Keratinocyte (primary cell): ENCODE results near the gene RBM38. TPM values are rescaled to one million over a fixed set of nuclear protein-coding genes. Genes with fewer than 3 reads are reported as not detected.

Experiments
- DNase-seq: peaks from one replicate; pipeline ENCODE4 v3.0.0-alpha.2; 2011; ENCODE audit warnings: low read depth, missing footprints, low spot score
- FAIRE-seq: peaks from 2 replicates; lab custom pipeline; 2011; peaks lifted over from hg19 to GRCh38; lab: Jason Lieb, UNC
- H2AFZ ChIP-seq: 2 replicates; pipeline ENCODE4 v1.6.0; 2012; ENCODE audit warnings: low read length, control low read depth, inconsistent platforms; ENCODE audit not compliant: control insufficient read depth
- H3K27ac ChIP-seq: 2 replicates; pipeline ENCODE4 v1.5.1; 2011; ENCODE audit warnings: low read length; ENCODE audit not compliant: control insufficient read depth, insufficient read depth
- H3K27me3 ChIP-seq: 3 replicates; pipeline ENCODE4 v1.6.0; 2011; ENCODE audit warnings: low read length; ENCODE audit not compliant: control insufficient read depth, insufficient read depth; ENCODE audit errors: extremely low read depth
- H3K36me3 ChIP-seq, 2 experiments: 2 replicates in 1 of 2; 3 replicates in 1 of 2; pipeline ENCODE4 v1.5.1; 2011; ENCODE audit warnings: low read length in 2 of 2, mild to moderate bottlenecking in 1 of 2; ENCODE audit not compliant: control insufficient read depth in 2 of 2, insufficient read depth in 2 of 2; ENCODE audit errors: extremely low read depth in 1 of 2
- H3K4me1 ChIP-seq: 3 replicates; pipeline ENCODE4 v1.5.1; 2011; ENCODE audit warnings: low read length; ENCODE audit not compliant: control insufficient read depth, insufficient read depth; ENCODE audit errors: extremely low read depth
- H3K4me2 ChIP-seq: 3 replicates; pipeline ENCODE4 v1.6.0; 2011; ENCODE audit warnings: low read depth, low read length; ENCODE audit not compliant: control insufficient read depth, insufficient read depth; ENCODE audit errors: extremely low read depth
- H3K4me3 ChIP-seq, 3 experiments: fragments of 200-600 bp in 1 of 3; sonication (generic) in 1 of 3; 2 replicates in 2 of 3; 3 replicates in 1 of 3; pipeline ENCODE4 v1.5.1; 2011 to 2016; ENCODE audit warnings: low read length in 3 of 3, mild to moderate bottlenecking in 3 of 3, control low read depth in 2 of 3, inconsistent platforms in 1 of 3, low read depth in 1 of 3, mixed read lengths in 1 of 3, mixed run types in 1 of 3, moderate library complexity in 1 of 3; ENCODE audit not compliant: control insufficient read depth in 2 of 3, insufficient read depth in 2 of 3; ENCODE audit errors: extremely low read depth in 1 of 3
- H3K79me2 ChIP-seq: 2 replicates; pipeline ENCODE4 v1.6.0; 2012; ENCODE audit warnings: low read length; ENCODE audit not compliant: control insufficient read depth, insufficient read depth
- H3K9ac ChIP-seq: 3 replicates; pipeline ENCODE4 v1.6.0; 2011; ENCODE audit warnings: low read length; ENCODE audit not compliant: control insufficient read depth, insufficient read depth; ENCODE audit errors: extremely low read depth
- H3K9me1 ChIP-seq: 3 replicates; pipeline ENCODE4 v1.6.0; 2011; ENCODE audit warnings: low read length; ENCODE audit not compliant: control insufficient read depth, insufficient read depth; ENCODE audit errors: extremely low read depth
- H3K9me3 ChIP-seq: 2 replicates; pipeline ENCODE4 v1.5.1; 2012; ENCODE audit warnings: low read depth, low read length; ENCODE audit not compliant: control insufficient read depth
- H4K20me1 ChIP-seq: 3 replicates; pipeline ENCODE4 v1.6.0; 2011; ENCODE audit warnings: low read length; ENCODE audit not compliant: control insufficient read depth, insufficient read depth; ENCODE audit errors: extremely low read depth
- EZH2 ChIP-seq: IDR thresholded peaks from one replicate; pipeline ENCODE4 v1.6.1; 2012; ENCODE audit warnings: inconsistent platforms, mild to moderate bottlenecking, low read length, moderate library complexity
- dilution Hi-C: fragments of 300-500 bp; cut with MboI; formaldehyde crosslinking; loops from one replicate; pipeline ENCODE4 v1.7.0; 2020; ENCODE audit warnings: low sequenced_read_pairs; ENCODE audit not compliant: extremely low pct_ligation_motif_present
- polyA plus RNA-seq, 5 experiments: library from polyadenylated mRNA; depleted of rRNA in 3 of 5; stranded (reverse) in 3 of 5; stranded (forward) in 1 of 5; unstranded in 1 of 5; fragments of >200 nt; gene quantifications; 1 replicate in 1 of 5; 2 replicates in 3 of 5; 3 replicates in 1 of 5; pipeline versions ENCODE4 v1.2.1 to v1.2.3, GENCODE V29; 2011 to 2012; ENCODE audit warnings: missing spikeins in 2 of 5, low read depth in 1 of 5, low replicate concordance in 1 of 5
- TF ChIP-seq, protein P1 (sequence below), 3 experiments: IDR thresholded peaks in 1 of 3; conservative IDR thresholded peaks in 1 of 3; optimal IDR thresholded peaks in 1 of 3; 2 replicates in 2 of 3; 3 replicates in 1 of 3; pipeline versions ENCODE3 to v1.5.1; 2011; ENCODE audit warnings: low read length in 3 of 3, mild to moderate bottlenecking in 3 of 3, moderate library complexity in 2 of 3, control low read depth in 1 of 3, inconsistent platforms in 1 of 3; ENCODE audit not compliant: insufficient read depth in 2 of 3; ENCODE audit errors: extremely low read depth in 1 of 3

The RBM38 gene
- polyA plus RNA-seq, 1 donor (not counting 4 experiments of a cell fraction or from before 2014, with no cell fraction given) = 5.1 TPM

DNA sequence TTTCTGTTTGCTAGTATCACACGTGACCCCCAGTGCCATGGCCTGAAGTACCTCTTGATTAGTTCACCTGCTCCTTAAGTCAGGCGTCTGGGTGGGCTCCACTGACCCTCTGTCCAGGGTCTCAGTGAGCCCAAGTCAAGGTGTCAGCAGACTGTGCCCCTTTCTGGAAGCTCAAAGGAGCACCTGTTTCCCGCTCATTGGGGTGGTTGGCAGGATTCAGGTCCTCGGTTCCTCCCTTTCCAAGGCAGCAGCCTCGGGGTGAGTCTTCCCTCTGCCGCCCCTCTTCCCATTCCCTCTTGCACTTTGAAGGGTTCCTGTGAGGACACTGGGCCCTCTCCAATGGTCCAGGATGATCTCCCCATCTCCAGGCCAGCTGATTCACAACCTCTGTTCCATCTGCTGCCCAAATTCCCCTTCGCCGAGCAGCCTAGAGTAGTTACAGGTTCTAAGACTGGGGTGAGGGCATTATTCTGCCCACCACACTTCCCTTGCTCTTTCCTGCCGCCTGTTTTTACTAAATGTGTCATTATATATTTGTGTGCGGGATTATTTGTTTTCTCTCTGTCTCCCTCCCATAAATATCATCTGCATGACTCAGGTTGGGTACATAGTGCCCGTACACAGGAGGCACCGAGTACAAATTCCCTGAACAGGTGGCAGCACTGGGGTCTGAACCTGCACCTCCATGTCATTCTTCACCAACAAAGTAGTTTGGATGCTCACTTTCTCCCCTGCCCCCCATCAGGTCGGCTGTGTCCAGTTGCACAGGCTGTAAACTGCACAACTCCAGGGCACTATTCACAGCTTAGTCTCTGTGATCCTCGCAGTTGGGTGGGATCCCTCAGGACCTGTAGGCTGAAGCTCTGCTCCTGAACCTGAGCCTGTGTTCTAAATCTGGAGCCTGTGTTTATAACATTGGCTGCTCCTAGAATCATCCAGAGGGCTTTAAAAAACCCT, 58.5 kb downstream of the RBM38 start:
- Histone ChIP-seq H3K27me3 (peaks cover 60% of the 10 kb centered on the region), H3K36me3 (no peaks in the 10 kb centered on the region), H3K9me3 (peaks cover 4% of the 10 kb centered on the region), H3K27ac (no peak overlapping the region), H3K9me1 (no peaks in the 10 kb centered on the region), H3K4me2 (no peak overlapping the region), H2AFZ (no peak overlapping the region), H3K4me3 (no peak overlapping the region), H4K20me1 (no peaks in the 10 kb centered on the region), H3K4me1 (no peaks in the 10 kb centered on the region), H3K79me2 (no peaks in the 10 kb centered on the region), H3K9ac (no peak overlapping the region)
- FAIRE-seq (no peak), DNase-seq (no peak)
- TF ChIP-seq, protein P1, sequence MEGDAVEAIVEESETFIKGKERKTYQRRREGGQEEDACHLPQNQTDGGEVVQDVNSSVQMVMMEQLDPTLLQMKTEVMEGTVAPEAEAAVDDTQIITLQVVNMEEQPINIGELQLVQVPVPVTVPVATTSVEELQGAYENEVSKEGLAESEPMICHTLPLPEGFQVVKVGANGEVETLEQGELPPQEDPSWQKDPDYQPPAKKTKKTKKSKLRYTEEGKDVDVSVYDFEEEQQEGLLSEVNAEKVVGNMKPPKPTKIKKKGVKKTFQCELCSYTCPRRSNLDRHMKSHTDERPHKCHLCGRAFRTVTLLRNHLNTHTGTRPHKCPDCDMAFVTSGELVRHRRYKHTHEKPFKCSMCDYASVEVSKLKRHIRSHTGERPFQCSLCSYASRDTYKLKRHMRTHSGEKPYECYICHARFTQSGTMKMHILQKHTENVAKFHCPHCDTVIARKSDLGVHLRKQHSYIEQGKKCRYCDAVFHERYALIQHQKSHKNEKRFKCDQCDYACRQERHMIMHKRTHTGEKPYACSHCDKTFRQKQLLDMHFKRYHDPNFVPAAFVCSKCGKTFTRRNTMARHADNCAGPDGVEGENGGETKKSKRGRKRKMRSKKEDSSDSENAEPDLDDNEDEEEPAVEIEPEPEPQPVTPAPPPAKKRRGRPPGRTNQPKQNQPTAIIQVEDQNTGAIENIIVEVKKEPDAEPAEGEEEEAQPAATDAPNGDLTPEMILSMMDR (optimal IDR thresholded peaks at IDR 0.05 in 1 of 3, IDR thresholded peaks at IDR 0.05 in 1 of 3, conservative IDR thresholded peaks at IDR 0.05 in 1 of 3; ENCODE audit: extremely low read depth in 1 of 3, insufficient read depth in 2 of 3, low read length in 3 of 3) = no peak
- no peak for TF ChIP-seq EZH2
- dilution Hi-C loops = no loop called here

DNA sequence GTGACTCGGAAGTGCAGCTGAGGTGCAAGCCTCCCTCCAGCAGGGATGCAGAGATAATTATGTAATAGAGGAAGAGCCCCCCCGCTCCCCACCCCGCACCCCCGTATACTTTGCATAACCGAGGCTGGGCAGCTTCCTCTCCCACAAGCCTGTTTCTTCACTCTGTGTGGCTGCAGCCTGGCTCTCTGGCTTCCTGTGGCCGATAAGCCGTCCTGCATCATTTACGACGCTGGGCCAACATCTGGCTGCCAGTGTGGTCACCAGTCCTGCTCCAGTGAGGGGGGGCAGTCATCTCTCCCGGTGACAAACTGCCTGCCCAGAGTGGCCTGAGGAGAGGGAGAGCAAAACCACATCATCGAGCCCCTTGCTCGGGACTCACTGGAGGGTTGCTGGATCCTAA, 59.2 kb downstream of the RBM38 start:
- Histone ChIP-seq H4K20me1 (no peaks in the 10 kb centered on the region), H3K36me3 (no peaks in the 10 kb centered on the region), H3K4me3 (no peak overlapping the region), H3K9me1 (no peaks in the 10 kb centered on the region), H3K27me3 (peaks cover 61% of the 10 kb centered on the region), H3K27ac (no peak overlapping the region), H3K9ac (no peak overlapping the region), H3K79me2 (no peaks in the 10 kb centered on the region), H3K4me2 (no peak overlapping the region), H2AFZ (no peak overlapping the region), H3K9me3 (peaks cover 4% of the 10 kb centered on the region), H3K4me1 (no peaks in the 10 kb centered on the region)
- FAIRE-seq (no peak), DNase-seq (no peak)
- TF ChIP-seq, protein P1 (optimal IDR thresholded peaks at IDR 0.05 in 1 of 3, IDR thresholded peaks at IDR 0.05 in 1 of 3, conservative IDR thresholded peaks at IDR 0.05 in 1 of 3; ENCODE audit: extremely low read depth in 1 of 3, insufficient read depth in 2 of 3, low read length in 3 of 3) = no peak
- no peak for TF ChIP-seq EZH2
- dilution Hi-C loops = no loop called here
